ENCODE results near the gene MYOZ2.

DNA sequence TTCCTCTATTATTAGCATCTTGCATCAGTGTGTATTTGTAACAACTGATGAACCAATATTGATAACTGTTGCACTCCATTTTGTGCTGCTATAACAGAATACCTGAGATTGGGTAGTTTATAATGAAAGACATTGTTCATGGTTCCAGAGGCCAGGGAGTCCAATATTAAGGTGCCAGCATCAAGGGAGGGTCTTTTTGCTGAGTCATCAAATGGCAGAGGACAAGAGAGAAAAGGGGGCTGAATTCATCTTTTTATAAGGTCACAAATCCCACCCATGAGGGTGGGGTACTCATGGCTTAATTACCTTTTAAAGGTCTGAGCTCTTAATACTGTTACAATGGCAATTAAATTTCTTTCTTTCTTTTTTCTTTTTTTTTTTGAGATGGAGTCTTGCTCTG lies 7.2 kb downstream of the MYOZ2 start:
- TF ChIP-seq, protein P1, sequence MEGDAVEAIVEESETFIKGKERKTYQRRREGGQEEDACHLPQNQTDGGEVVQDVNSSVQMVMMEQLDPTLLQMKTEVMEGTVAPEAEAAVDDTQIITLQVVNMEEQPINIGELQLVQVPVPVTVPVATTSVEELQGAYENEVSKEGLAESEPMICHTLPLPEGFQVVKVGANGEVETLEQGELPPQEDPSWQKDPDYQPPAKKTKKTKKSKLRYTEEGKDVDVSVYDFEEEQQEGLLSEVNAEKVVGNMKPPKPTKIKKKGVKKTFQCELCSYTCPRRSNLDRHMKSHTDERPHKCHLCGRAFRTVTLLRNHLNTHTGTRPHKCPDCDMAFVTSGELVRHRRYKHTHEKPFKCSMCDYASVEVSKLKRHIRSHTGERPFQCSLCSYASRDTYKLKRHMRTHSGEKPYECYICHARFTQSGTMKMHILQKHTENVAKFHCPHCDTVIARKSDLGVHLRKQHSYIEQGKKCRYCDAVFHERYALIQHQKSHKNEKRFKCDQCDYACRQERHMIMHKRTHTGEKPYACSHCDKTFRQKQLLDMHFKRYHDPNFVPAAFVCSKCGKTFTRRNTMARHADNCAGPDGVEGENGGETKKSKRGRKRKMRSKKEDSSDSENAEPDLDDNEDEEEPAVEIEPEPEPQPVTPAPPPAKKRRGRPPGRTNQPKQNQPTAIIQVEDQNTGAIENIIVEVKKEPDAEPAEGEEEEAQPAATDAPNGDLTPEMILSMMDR (IDR thresholded peaks at IDR 0.05; ENCODE audit: low read length), result no peak
- TF ChIP-seq EZH2 (IDR thresholded peaks at IDR 0.05; ENCODE audit: borderline replicate concordance, low read length), result no peak

Measured in OCI-LY1 (cell line).